Breast epithelium (tissue), 4 donors: ENCODE measurements around the gene SHISA8. TPM values are rescaled to one million over a fixed set of nuclear protein-coding genes. Genes with fewer than 3 reads are reported as not detected.

Source experiments
- DNase-seq, 2 donors: peaks; one replicate each; pipeline ENCODE4 v3.0.0-alpha.2; 2019; ENCODE audit warnings: low spot score in 2 of 2
- H3K27ac ChIP-seq, 2 donors: fragments of 200-600 bp; sonication (generic) in 1 of 2; one replicate each; pipeline ENCODE4 v1.5.1; 2016 to 2019; ENCODE audit warnings: mild to moderate bottlenecking in 1 of 2
- H3K27me3 ChIP-seq, 2 donors: fragments of 200-600 bp; sonication (generic) in 1 of 2; one replicate each; pipeline versions ENCODE4 v1.5.1 to v1.6.0; 2017 to 2019; ENCODE audit warnings: control low read depth in 1 of 2, mild to moderate bottlenecking in 1 of 2
- H3K36me3 ChIP-seq: fragments of 200-600 bp; one replicate; pipeline ENCODE4 v1.5.1; 2019
- H3K4me1 ChIP-seq, 2 donors: fragments of 200-600 bp; sonication (generic); one replicate each; pipeline ENCODE4 v1.5.1; 2016 to 2019; ENCODE audit warnings: control low read depth in 1 of 2
- H3K4me3 ChIP-seq, 3 donors: fragments of 200-600 bp; sonication (generic); 1 replicate in 2 of 3; 2 replicates in 1 of 3; pipeline ENCODE4 v1.5.1; 2016 to 2019; ENCODE audit warnings: mild to moderate bottlenecking in 3 of 3, moderate library complexity in 2 of 3
- H3K9me3 ChIP-seq, 2 donors: fragments of 200-600 bp; sonication (generic) in 1 of 2; one replicate each; pipeline ENCODE4 v1.5.1; 2016 to 2019; ENCODE audit warnings: control low read depth in 1 of 2
- POLR2A ChIP-seq: fragments of 450-650 bp; IDR thresholded peaks from one replicate; pipeline ENCODE4 v1.6.1; 2016; ENCODE audit warnings: antibody characterized with exemption, mild to moderate bottlenecking, moderate library complexity
- POLR2AphosphoS5 ChIP-seq, 3 donors: sonication (generic); formaldehyde crosslinking; IDR thresholded peaks; one replicate each; pipeline ENCODE4 v1.6.1; 2017; ENCODE audit warnings: antibody characterized with exemption in 3 of 3
- intact Hi-C: fragments of 100-400 bp; cut with DNase I; formaldehyde crosslinking; loops from one replicate; pipeline ENCODE4 v1.15.1; 2023; ENCODE audit warnings: low total_unique reads
- total RNA-seq, 3 donors: library from RNA; depleted of rRNA; stranded (reverse); fragments of >200 nt; gene quantifications; one replicate each; pipeline ENCODE4 v1.1.0, GENCODE V29; 2016
- TF ChIP-seq, protein P1 (sequence below), 3 donors: fragments of 450-650 bp; IDR thresholded peaks; one replicate each; pipeline ENCODE4 v1.5.1; 2016 to 2017; ENCODE audit warnings: antibody characterized with exemption in 3 of 3, mild to moderate bottlenecking in 3 of 3, moderate library complexity in 3 of 3

The SHISA8 gene
- total RNA-seq, 3 donors from 2014 or later = not detected

GRCh38 chr22:41913040-41913719 is 1.7 kb downstream of the SHISA8 start:
- H3K27ac ChIP-seq = no peak overlapping the region
- peaks cover 28 to 77% of the 10 kb centered on the region in 2 donors for H3K27me3 ChIP-seq
- no peaks in the 10 kb centered on the region for H3K9me3 ChIP-seq
- no peaks in the 10 kb centered on the region for H3K36me3 ChIP-seq
- intact Hi-C loops = no loop called here
- peaks cover 10 to 20% of the 10 kb centered on the region in 2 donors for H3K4me1 ChIP-seq
- no peak for DNase-seq
- no peak overlapping the region for H3K4me3 ChIP-seq
- no peak for TF ChIP-seq POLR2AphosphoS5 (IDR thresholded peaks at IDR 0.05)
- TF ChIP-seq, protein P1, sequence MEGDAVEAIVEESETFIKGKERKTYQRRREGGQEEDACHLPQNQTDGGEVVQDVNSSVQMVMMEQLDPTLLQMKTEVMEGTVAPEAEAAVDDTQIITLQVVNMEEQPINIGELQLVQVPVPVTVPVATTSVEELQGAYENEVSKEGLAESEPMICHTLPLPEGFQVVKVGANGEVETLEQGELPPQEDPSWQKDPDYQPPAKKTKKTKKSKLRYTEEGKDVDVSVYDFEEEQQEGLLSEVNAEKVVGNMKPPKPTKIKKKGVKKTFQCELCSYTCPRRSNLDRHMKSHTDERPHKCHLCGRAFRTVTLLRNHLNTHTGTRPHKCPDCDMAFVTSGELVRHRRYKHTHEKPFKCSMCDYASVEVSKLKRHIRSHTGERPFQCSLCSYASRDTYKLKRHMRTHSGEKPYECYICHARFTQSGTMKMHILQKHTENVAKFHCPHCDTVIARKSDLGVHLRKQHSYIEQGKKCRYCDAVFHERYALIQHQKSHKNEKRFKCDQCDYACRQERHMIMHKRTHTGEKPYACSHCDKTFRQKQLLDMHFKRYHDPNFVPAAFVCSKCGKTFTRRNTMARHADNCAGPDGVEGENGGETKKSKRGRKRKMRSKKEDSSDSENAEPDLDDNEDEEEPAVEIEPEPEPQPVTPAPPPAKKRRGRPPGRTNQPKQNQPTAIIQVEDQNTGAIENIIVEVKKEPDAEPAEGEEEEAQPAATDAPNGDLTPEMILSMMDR (IDR thresholded peaks at IDR 0.05) = no peak
- TF ChIP-seq POLR2A = no peak

DNA sequence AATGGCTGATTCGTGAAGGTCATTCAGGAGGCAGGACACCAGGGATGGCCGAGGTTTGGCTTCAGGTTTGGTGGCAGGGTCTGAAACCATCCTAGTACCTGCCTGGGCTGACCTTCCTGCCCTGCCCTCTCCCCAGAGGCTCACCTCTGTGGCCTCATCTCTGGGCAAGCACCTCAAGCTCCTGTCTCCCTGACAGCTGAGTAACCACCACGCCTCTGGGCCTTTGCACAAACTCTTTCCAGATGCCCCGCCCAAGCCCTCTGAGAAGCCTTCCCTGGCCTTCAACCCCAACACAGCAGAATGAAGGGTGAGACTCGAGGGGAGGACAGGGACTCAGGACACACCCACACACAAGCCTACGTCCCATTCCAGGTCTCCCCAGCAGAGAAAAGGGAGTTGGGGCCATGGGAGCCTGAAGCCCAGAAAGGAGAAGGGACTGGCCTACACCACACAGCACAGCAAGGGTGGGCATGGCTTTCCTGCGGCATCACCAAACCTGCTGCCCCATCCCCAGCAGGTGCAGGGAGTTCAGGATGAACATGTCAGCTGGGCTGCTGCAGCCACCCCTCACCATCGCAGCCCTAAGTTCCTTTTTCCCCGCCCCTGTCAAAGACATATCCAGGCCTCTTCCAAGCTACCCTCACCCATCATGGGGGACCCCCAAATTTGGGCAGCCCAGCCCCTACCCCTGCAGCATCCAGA is 2.4 kb downstream of the SHISA8 start:
- H3K36me3 ChIP-seq = no peaks in the 10 kb centered on the region
- H3K4me3 ChIP-seq = no peak overlapping the region
- TF ChIP-seq, protein P1 (IDR thresholded peaks at IDR 0.05) = no peak
- TF ChIP-seq POLR2AphosphoS5 (IDR thresholded peaks at IDR 0.05) = no peak
- TF ChIP-seq POLR2A = no peak
- no peak for DNase-seq
- H3K27ac ChIP-seq = no peak overlapping the region
- H3K27me3 ChIP-seq = peaks cover 23 to 72% of the 10 kb centered on the region in 2 donors
- peaks cover 10 to 20% of the 10 kb centered on the region in 2 donors for H3K4me1 ChIP-seq
- intact Hi-C loops = no loop called here
- H3K9me3 ChIP-seq = no peaks in the 10 kb centered on the region

- peaks cover 10 to 20% of the 10 kb centered on the region in 2 donors for H3K4me1 ChIP-seq
- peak overlapping the region; percentile 29 to 67 (median 35) for H3K4me3 ChIP-seq
- no peaks in the 10 kb centered on the region for H3K9me3 ChIP-seq
- no peak overlapping the region for H3K27ac ChIP-seq
- no peaks in the 10 kb centered on the region for H3K36me3 ChIP-seq
- TF ChIP-seq POLR2A (no peak), POLR2AphosphoS5 (IDR thresholded peaks at IDR 0.05) (no peak)
- TF ChIP-seq, protein P1 (IDR thresholded peaks at IDR 0.05) = no peak
- no peak for DNase-seq
- intact Hi-C loops = no loop called here
- H3K27me3 ChIP-seq = peaks cover 22 to 63% of the 10 kb centered on the region in 2 donors
Measured at GRCh38 chr22:41911001-41911611, 3.8 kb downstream of the SHISA8 start.

GRCh38 chr22:41910050-41911000 is 4.5 kb downstream of the SHISA8 start:
- DNase-seq = no peak
- intact Hi-C loops = no loop called here
- no peak for TF ChIP-seq POLR2A
- Histone ChIP-seq H3K4me1 (peaks cover 10 to 20% of the 10 kb centered on the region in 2 donors), H3K4me3 (peak overlapping the region; percentile 29 to 67 (median 35)), H3K27ac (no peak overlapping the region), H3K36me3 (no peaks in the 10 kb centered on the region), H3K9me3 (no peaks in the 10 kb centered on the region), H3K27me3 (peaks cover 22 to 55% of the 10 kb centered on the region in 2 donors)
